ENCODE data around the gene MICB.

DNA sequence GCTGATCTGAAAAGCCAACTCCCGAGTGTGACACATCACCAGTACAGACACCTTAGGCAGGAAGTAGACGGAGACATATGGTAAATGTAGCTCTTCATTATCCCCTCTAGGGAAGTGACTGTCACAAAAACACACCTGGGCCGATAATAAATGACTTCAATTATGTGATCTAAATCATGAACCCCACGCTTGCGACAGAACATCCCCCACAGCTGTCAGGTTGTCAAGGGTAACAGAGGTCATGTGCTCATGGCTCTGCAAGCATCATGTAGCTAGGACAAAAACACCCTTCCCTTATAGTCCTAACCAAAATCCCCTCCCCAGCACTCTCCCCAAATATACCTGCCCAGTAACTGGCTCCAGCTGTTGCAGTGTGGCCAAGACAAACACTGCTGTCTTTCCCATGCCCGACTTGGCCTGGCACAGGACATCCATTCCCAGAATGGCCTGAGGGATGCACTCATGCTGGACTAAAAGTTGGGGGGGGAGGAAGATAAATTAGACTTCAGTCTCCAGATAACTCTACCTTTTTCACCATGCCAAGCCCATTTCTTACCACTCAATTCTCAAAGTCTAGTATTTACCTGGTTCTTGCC lies 41.0 kb downstream of the MICB start:
- TF ChIP-seq, protein P1, sequence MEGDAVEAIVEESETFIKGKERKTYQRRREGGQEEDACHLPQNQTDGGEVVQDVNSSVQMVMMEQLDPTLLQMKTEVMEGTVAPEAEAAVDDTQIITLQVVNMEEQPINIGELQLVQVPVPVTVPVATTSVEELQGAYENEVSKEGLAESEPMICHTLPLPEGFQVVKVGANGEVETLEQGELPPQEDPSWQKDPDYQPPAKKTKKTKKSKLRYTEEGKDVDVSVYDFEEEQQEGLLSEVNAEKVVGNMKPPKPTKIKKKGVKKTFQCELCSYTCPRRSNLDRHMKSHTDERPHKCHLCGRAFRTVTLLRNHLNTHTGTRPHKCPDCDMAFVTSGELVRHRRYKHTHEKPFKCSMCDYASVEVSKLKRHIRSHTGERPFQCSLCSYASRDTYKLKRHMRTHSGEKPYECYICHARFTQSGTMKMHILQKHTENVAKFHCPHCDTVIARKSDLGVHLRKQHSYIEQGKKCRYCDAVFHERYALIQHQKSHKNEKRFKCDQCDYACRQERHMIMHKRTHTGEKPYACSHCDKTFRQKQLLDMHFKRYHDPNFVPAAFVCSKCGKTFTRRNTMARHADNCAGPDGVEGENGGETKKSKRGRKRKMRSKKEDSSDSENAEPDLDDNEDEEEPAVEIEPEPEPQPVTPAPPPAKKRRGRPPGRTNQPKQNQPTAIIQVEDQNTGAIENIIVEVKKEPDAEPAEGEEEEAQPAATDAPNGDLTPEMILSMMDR (optimal IDR thresholded peaks at IDR 0.05 in 1 of 3, IDR thresholded peaks at IDR 0.05 in 1 of 3, conservative IDR thresholded peaks at IDR 0.05 in 1 of 3; ENCODE audit: extremely low read depth in 1 of 3, insufficient read depth in 2 of 3, low read length in 3 of 3), result no peak
- no peak for TF ChIP-seq EZH2 (IDR thresholded peaks at IDR 0.05; ENCODE audit: low read length)

Measured in keratinocyte (primary cell).